Fibroblast of pulmonary artery (primary cell): ENCODE results near the gene TIMM10.

Experiments
- DNase-seq: peaks from one replicate; pipeline ENCODE4 v3.0.0-alpha.2; 2010; ENCODE audit warnings: low read depth
- H3K4me3 ChIP-seq: replicated peaks from 2 replicates; pipeline ENCODE4 v1.5.1; 2011; ENCODE audit warnings: low read depth, mild to moderate bottlenecking, control low read depth, low read length, moderate library complexity
- CTCF ChIP-seq: IDR thresholded peaks from 2 replicates; pipeline ENCODE4 v1.5.1; 2011; ENCODE audit warnings: mild to moderate bottlenecking, control low read depth, low read length, inconsistent platforms; ENCODE audit errors: missing control alignments

Gene TIMM10

GRCh38 chr11:57530596-57531507 is at the start of gene TIMM10:
Gene TIMM10 (minus strand): TSS chr11:57530754. CDS start chr11:57530189, 565 bp downstream.
- TF ChIP-seq CTCF = no peak
- DNase-seq = peak; percentile 97
- peak within 1 kb of the TSS; percentile 80 for H3K4me3 ChIP-seq

- H3K4me3 ChIP-seq = no peak overlapping the region
- TF ChIP-seq CTCF = no peak
- DNase-seq = no peak
Observed at GRCh38 chr11:57574061-57574460, 43.5 kb upstream of the TIMM10 start.

- no peak for DNase-seq
- no peak for TF ChIP-seq CTCF
Observed at GRCh38 chr11:57571606-57572005, 41.1 kb upstream of the TIMM10 start.

GRCh38 chr11:57568330-57568766 is 37.8 kb upstream of the TIMM10 start:
- peak; percentile 81 for DNase-seq
- peak overlapping the region; percentile 79 for H3K4me3 ChIP-seq
- TF ChIP-seq CTCF = peak; percentile 88

More at GRCh38 chr11:57571606-57572005, 41.1 kb upstream of the TIMM10 start:
- no peak overlapping the region for H3K4me3 ChIP-seq

GRCh38 chr11:57567515-57568329 is 37.2 kb upstream of the TIMM10 start, which contains the start of gene UBE2L6:
Gene UBE2L6 (minus strand): TSS chr11:57567672. CDS start chr11:57567611, 61 bp downstream.
- no peak for DNase-seq
- no peak for TF ChIP-seq CTCF
- H3K4me3 ChIP-seq = peak within 1 kb of the TSS; percentile 79

- H3K4me3 ChIP-seq = peak overlapping the region; percentile 79
- peak; percentile 14 for DNase-seq
- TF ChIP-seq CTCF = no peak
Observed at GRCh38 chr11:57566905-57567514, 36.5 kb upstream of the TIMM10 start.
